ENCODE results near the gene PRAMEF26.
"Not testable (repeated sequence)": the region's sequence is repeated elsewhere in the genome, so short reads cannot be mapped to it uniquely, and the experiment has no call there.

The PRAMEF26 gene

GRCh38 chr1:13155909-13156308, at the start of gene PRAMEF26:
TSS of gene PRAMEF26 (minus strand) at chr1:13156009. CDS start at chr1:13153095, 2,914 bp downstream.
- DNase-seq (ENCODE audit: low spot score), result not testable (repeated sequence)

- DNase-seq (ENCODE audit: low spot score), result not testable (repeated sequence)
These were observed 45.5 kb upstream of the PRAMEF26 start, which contains the start of gene PRAMEF13 for GRCh38 chr1:13201309-13201708. TSS of gene PRAMEF13 (minus strand) at chr1:13201409. CDS start at chr1:13199589, 1,820 bp downstream.

- DNase-seq (ENCODE audit: low spot score), result not testable (repeated sequence)
These were observed 15.7 kb upstream of the PRAMEF26 start, which contains the start of gene PRAMEF9 for GRCh38 chr1:13171548-13171947. TSS of gene PRAMEF9 (plus strand) at chr1:13171848. CDS start at chr1:13175281, 3,433 bp downstream.

- DNase-seq (ENCODE audit: low spot score), result not testable (repeated sequence)
These were observed 9.7 kb upstream of the PRAMEF26 start, which contains the start of gene HNRNPCL4 for GRCh38 chr1:13165531-13165930. TSS of gene HNRNPCL4 (minus strand) at chr1:13165631. CDS start at chr1:13165467, 164 bp downstream.

- not testable (repeated sequence) for DNase-seq (ENCODE audit: low spot score)
These were observed 39.1 kb downstream of the PRAMEF26 start, which contains the start of gene HNRNPCL2 for GRCh38 chr1:13116754-13117153. TSS of gene HNRNPCL2 (minus strand) at chr1:13116854. CDS start at chr1:13116400, 454 bp downstream.

Measured in hepatic stellate cell (primary cell).